PC-3 (cell line): ENCODE measurements around the gene DDC. TPM values are rescaled to one million over a fixed set of nuclear protein-coding genes. Genes with fewer than 3 reads are reported as not detected.

Experiments
- ATAC-seq: fragments of 200-7000 bp; cut with Tn5 transposase; 2 replicates; pipeline ENCODE4 v1.9.1; 2020; ENCODE audit warnings: mild to moderate bottlenecking, moderate library complexity
- BruUV-seq: library from RNA; stranded (reverse); fragments of 400-500 nt; replicated peaks from 2 replicates; lab custom pipeline; 2021; lab: Mats Ljungman, UMichigan
- CTCF ChIA-PET: fragments of 300-600 bp; sonication (Branson Sonifier 250); formaldehyde crosslinking; loops from one replicate; lab custom pipeline; 2022; ENCODE audit warnings: antibody characterized with exemption; lab: Charles Lee
- POLR2A ChIA-PET: fragments of 300-600 bp; sonication (Branson Sonifier 250); formaldehyde crosslinking; loops from one replicate; lab custom pipeline; 2022; ENCODE audit warnings: antibody characterized with exemption; ENCODE audit not compliant: unreplicated experiment; lab: Charles Lee
- DNase-seq: peaks from one replicate; pipeline ENCODE4 v3.0.0-alpha.2; 2015
- H2AFZ ChIP-seq: fragments of 300-600 bp; sonication (generic); 2 replicates; pipeline ENCODE4 v1.6.0; 2016; ENCODE audit warnings: antibody characterized with exemption, low read length
- H3F3A ChIP-seq: fragments of 300-600 bp; sonication (generic); one replicate; pipeline ENCODE4 v1.6.0; 2017; ENCODE audit warnings: antibody characterized with exemption, low read length, control low read depth, mild to moderate bottlenecking; ENCODE audit not compliant: unreplicated experiment
- H3K27ac ChIP-seq: fragments of 300-600 bp; sonication (generic); 2 replicates; pipeline ENCODE4 v1.5.1; 2016; ENCODE audit warnings: mild to moderate bottlenecking, low read length
- H3K27me3 ChIP-seq: fragments of 300-600 bp; sonication (generic); 2 replicates; pipeline ENCODE4 v1.6.1; 2016; ENCODE audit warnings: low read length, mixed read lengths
- H3K36me3 ChIP-seq: fragments of 300-600 bp; sonication (generic); 2 replicates; pipeline ENCODE4 v1.6.1; 2016; ENCODE audit warnings: low read depth, mixed run types, low read length, mixed read lengths
- H3K4me1 ChIP-seq: fragments of 300-600 bp; sonication (generic); 2 replicates; pipeline ENCODE4 v1.5.1; 2016; ENCODE audit warnings: low read length; ENCODE audit not compliant: insufficient read depth
- H3K4me2 ChIP-seq: fragments of 300-600 bp; sonication (generic); 2 replicates; pipeline ENCODE4 v1.6.0; 2016; ENCODE audit warnings: low read length
- H3K4me3 ChIP-seq: fragments of 300-600 bp; sonication (generic); 2 replicates; pipeline ENCODE4 v1.5.1; 2016; ENCODE audit warnings: mild to moderate bottlenecking, low read length, mixed read lengths
- H3K79me2 ChIP-seq: fragments of 300-600 bp; sonication (generic); 2 replicates; pipeline ENCODE4 v1.6.1; 2017; ENCODE audit warnings: low read length, mixed read lengths
- H3K9ac ChIP-seq: fragments of 300-600 bp; sonication (generic); 2 replicates; pipeline ENCODE4 v1.6.0; 2016; ENCODE audit warnings: mild to moderate bottlenecking, low read length
- H3K9me2 ChIP-seq: fragments of 300-600 bp; sonication (generic); replicated peaks from 2 replicates; pipeline ENCODE4 v1.6.1; 2016; ENCODE audit warnings: mixed run types, low read length, mixed read lengths
- H3K9me3 ChIP-seq: fragments of 300-600 bp; sonication (generic); 2 replicates; pipeline ENCODE4 v1.6.1; 2016; ENCODE audit warnings: low read length, mixed read lengths
- H4K20me1 ChIP-seq: fragments of 300-600 bp; sonication (generic); 2 replicates; pipeline ENCODE4 v1.6.1; 2016; ENCODE audit warnings: low read length, mixed read lengths
- EZH2 ChIP-seq: fragments of 300-600 bp; sonication (generic); IDR thresholded peaks from one replicate; pipeline ENCODE4 v1.6.1; 2017; ENCODE audit warnings: antibody characterized with exemption, mild to moderate bottlenecking, low read length; ENCODE audit not compliant: unreplicated experiment
- EZH2phosphoT487 ChIP-seq: fragments of 300-600 bp; sonication (generic); IDR thresholded peaks from 2 replicates; pipeline ENCODE4 v1.6.1; 2018; ENCODE audit warnings: mild to moderate bottlenecking, antibody characterized with exemption, low read length, borderline replicate concordance
- intact Hi-C: fragments of 100-400 bp; cut with micrococcal nuclease; formaldehyde crosslinking; loops from 2 replicates; pipeline ENCODE4 v1.9.0; 2023
- total RNA-seq: library from RNA; depleted of rRNA; stranded (reverse); fragments of >200 nt; gene quantifications from 2 replicates; pipeline ENCODE4 v1.2.3, GENCODE V29; 2014
- TF ChIP-seq, protein P1 (sequence below): fragments of 300-600 bp; sonication (generic); conservative IDR thresholded peaks from 2 replicates; pipeline ENCODE4 v1.5.1; 2017; ENCODE audit warnings: antibody characterized with exemption, low read depth, mild to moderate bottlenecking, low read length

The DDC gene
- total RNA-seq, 1 experiment from 2014 or later, result not detected

DNA sequence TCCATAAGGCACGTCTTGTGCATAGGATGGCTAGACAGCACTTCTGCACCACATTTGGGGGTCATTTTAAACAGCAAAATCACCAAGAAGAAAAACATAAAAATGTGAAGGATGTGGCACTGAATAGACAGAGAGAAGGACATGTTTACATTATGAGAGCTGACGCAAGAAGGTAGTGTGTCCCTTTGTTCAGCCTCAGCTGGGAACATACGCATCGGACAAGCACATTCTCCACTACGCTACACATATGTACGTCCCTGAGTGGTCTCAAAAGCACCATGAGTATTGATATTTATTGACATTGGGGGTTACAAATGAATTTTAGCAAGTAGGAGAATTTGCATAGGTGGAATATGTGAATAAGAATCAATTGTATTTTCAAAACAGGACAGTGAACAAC lies 20.2 kb downstream of the DDC start:
- ChIA-PET POLR2A (no interaction called here), CTCF (no interaction called here)
- no peaks in the 10 kb centered on the region for H4K20me1 ChIP-seq

DNA sequence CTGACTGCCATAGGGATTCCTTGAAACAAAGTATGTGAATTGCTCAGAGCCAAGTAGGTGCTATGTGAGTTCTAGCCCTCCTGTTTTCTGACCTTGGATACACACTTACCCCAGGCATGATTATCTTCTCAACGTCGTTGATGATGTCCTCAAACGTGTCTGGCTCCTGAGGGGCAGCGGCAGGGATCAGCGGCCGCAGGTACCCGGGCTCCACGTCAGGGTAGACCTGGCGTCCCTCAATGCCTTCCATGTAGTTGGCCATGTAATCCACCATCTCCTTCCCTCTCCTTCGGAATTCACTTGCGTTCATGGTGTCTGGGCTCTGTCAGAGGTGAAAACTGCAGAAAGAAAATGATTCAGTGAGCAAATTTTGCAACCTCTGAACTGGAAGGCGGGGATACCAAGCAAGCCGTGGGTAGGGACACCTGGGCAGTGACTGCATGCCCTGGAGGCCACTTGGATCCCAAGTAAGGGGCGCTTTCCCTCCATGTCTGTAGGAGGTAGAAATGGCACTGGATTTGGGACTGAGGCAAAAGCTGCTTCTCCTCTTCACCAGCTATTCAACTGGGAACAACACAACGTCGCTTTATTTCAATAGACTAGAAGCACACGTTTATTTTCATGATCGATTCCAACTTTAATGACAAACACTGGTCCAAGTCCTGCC lies 21.3 kb downstream of the DDC start:
- ChIA-PET POLR2A (no interaction called here), CTCF (no interaction called here)
- ATAC-seq (no peak), DNase-seq (no peak)
- Histone ChIP-seq H2AFZ (no peak overlapping the region), H3K9me3 (no peaks in the 10 kb centered on the region), H3K9ac (no peak overlapping the region), H3K79me2 (no peaks in the 10 kb centered on the region), H3F3A (no peaks in the 10 kb centered on the region), H3K36me3 (no peaks in the 10 kb centered on the region), H3K4me3 (no peak overlapping the region), H3K27me3 (peaks cover 13% of the 10 kb centered on the region), H3K4me2 (no peak overlapping the region), H3K4me1 (no peaks in the 10 kb centered on the region), H3K9me2 (no peaks in the 10 kb centered on the region), H4K20me1 (no peaks in the 10 kb centered on the region), H3K27ac (no peak overlapping the region)
- no TSS peak for BruUV-seq
- intact Hi-C loops, result no loop called here
- no peak for TF ChIP-seq EZH2phosphoT487
- TF ChIP-seq, protein P1, sequence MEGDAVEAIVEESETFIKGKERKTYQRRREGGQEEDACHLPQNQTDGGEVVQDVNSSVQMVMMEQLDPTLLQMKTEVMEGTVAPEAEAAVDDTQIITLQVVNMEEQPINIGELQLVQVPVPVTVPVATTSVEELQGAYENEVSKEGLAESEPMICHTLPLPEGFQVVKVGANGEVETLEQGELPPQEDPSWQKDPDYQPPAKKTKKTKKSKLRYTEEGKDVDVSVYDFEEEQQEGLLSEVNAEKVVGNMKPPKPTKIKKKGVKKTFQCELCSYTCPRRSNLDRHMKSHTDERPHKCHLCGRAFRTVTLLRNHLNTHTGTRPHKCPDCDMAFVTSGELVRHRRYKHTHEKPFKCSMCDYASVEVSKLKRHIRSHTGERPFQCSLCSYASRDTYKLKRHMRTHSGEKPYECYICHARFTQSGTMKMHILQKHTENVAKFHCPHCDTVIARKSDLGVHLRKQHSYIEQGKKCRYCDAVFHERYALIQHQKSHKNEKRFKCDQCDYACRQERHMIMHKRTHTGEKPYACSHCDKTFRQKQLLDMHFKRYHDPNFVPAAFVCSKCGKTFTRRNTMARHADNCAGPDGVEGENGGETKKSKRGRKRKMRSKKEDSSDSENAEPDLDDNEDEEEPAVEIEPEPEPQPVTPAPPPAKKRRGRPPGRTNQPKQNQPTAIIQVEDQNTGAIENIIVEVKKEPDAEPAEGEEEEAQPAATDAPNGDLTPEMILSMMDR, result no peak
- TF ChIP-seq EZH2, result no peak

More for the DNA sequence above, 20.2 kb downstream of the DDC start:
- no peaks in the 10 kb centered on the region for H3K4me1 ChIP-seq
- TF ChIP-seq EZH2phosphoT487, result no peak
- TF ChIP-seq EZH2, result no peak
- TF ChIP-seq, protein P1, result no peak
- no peaks in the 10 kb centered on the region for H3K9me3 ChIP-seq
- no peak overlapping the region for H3K27ac ChIP-seq
- no peak overlapping the region for H3K9ac ChIP-seq
- H3K36me3 ChIP-seq, result no peaks in the 10 kb centered on the region
- no TSS peak for BruUV-seq
- DNase-seq, result no peak
- ATAC-seq, result no peak
- H3K9me2 ChIP-seq, result no peaks in the 10 kb centered on the region
- no peak overlapping the region for H3K4me3 ChIP-seq
- H3K79me2 ChIP-seq, result no peaks in the 10 kb centered on the region
- H3F3A ChIP-seq, result no peaks in the 10 kb centered on the region
- intact Hi-C loops, result no loop called here
- peaks cover 22% of the 10 kb centered on the region for H3K27me3 ChIP-seq
- H2AFZ ChIP-seq, result no peak overlapping the region
- no peak overlapping the region for H3K4me2 ChIP-seq

- Histone ChIP-seq H2AFZ (no peak overlapping the region), H3K36me3 (no peaks in the 10 kb centered on the region), H3K79me2 (no peaks in the 10 kb centered on the region), H3K4me2 (no peak overlapping the region), H3K27ac (no peak overlapping the region), H4K20me1 (no peaks in the 10 kb centered on the region), H3K9me2 (no peaks in the 10 kb centered on the region), H3F3A (no peaks in the 10 kb centered on the region), H3K27me3 (0 out of 2 replicates have a peak, but pooled peaks cover 2% of the 10 kb centered on the region), H3K9me3 (no peaks in the 10 kb centered on the region), H3K4me1 (no peaks in the 10 kb centered on the region), H3K4me3 (no peak overlapping the region), H3K9ac (no peak overlapping the region)
- CTCF ChIA-PET, result no interaction called here
- BruUV-seq, result no TSS peak
- TF ChIP-seq, protein P1, result no peak
- no peak for TF ChIP-seq EZH2
- no peak for TF ChIP-seq EZH2phosphoT487
- ATAC-seq (no peak), DNase-seq (no peak)
- POLR2A ChIA-PET, result no interaction called here
- intact Hi-C loops, result no loop called here
Observed at GRCh38 chr7:50542132-50542531, 23.1 kb downstream of the DDC start.
